Putamen (tissue), 1 donor: ENCODE results near the gene ACAP3.

Experiments used
- DNase-seq: peaks from one replicate; pipeline ENCODE4 v3.0.0-alpha.2; 2016; ENCODE audit warnings: low spot score

Gene ACAP3

DNA sequence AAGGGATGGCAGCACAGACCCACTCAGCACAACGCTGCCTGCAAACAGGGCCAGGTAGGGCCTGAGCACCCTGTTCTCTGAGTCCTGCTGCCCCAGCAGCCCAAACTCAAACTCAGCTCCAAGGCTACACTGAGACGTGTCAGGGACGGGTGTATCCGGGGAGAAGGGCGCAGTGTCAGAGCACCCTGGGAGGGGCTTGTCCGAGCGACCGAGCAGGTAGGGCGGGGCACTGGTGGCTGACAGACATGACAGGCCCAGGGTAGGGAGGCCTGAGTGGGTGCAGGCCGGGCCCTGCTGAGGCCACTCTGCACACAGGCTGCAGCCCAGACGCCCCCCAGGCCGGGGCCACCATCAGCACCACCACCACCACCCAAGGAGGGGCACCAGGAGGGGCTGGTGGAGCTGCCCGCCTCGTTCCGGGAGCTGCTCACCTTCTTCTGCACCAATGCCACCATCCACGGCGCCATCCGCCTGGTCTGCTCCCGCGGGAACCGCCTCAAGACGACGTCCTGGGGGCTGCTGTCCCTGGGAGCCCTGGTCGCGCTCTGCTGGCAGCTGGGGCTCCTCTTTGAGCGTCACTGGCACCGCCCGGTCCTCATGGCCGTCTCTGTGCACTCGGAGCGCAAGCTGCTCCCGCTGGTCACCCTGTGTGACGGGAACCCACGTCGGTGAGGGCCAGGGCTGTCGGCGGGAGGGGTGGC lies 22.0 kb downstream of the ACAP3 start:
- no peak for DNase-seq

DNA sequence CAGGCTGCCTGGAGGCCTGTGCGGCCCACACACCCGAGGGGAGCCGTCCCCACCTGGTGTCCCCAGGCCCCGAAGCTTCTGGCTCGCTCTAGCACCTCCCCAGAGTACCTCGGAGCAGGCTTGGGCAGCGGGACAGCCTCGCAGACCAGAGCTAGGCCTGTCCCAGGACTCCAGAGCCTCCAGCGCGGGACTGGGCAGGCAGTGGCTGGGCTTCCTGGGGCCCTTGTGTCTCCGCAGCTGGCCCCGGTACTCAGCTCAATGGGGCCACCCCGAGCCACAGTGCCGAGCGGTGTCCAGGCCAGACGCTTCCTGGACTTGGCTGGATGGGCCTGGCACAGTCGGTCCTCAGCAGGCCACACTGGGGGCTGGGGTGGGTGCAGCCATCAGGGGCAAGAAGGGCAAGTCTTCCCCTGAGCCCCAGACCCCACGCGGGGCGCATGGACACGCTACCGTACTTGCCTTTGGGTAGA lies 22.6 kb downstream of the ACAP3 start:
- no peak for DNase-seq

DNA sequence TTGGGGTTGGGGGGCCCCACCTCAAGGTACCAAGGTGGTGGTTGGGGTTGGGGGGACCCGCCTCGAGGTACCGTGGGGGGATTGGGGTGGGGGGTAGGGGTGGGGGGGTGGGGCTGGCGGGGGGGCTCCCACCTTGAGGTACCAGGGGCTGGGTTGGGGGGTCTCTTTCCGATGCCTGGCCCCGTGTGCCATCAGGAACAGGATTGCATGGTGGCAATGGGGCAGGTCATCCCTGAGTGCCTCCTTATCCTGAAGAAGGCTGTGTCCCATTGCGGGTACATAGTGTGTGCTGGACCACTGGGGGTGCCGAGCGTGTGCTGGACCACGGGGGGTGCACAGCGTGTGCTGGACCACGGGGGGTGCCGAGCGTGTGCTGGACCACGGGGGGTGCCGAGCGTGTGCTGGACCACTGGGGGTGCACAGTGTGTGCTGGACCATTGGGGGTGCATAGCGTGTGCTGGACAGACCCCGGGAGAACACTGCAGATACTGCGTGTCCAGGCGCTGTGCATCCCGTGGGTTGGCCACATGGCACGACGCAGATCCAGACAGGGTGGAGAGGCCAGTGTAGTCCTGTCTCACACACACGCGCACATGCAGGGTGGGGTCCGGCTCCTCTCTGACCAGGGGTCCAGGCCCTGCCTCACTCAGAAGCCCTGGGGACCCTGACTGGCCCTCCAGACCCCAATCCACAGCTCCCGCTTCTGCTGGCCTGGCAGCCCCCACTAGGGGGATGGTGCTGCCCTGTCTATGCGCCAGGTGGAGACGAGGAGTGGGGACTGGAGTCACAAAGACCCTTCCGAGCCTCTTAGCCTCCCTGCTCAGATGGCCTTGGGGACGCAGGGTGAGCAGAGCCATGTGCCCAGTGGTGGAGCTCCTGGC lies 23.3 kb downstream of the ACAP3 start:
- DNase-seq, result no peak

DNA sequence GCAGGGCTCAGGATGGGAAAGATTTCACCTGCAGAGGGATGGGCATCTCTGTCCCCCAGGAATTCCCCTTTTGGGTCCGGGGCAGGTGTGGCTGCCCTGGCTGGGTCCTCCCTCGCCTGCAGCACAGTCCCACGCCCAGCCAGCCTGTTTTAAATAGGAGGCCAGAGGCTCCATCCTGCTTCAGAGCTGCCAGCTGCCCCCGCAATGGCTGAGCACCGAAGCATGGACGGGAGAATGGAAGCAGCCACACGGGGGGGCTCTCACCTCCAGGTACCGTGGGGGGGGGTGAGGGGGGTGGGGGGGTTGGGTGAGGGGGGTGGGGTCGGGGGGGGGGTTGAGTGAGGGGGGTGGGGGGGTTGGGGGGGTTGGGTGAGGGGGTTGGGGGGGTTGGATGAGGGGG lies 23.9 kb downstream of the ACAP3 start:
- no peak for DNase-seq

DNA sequence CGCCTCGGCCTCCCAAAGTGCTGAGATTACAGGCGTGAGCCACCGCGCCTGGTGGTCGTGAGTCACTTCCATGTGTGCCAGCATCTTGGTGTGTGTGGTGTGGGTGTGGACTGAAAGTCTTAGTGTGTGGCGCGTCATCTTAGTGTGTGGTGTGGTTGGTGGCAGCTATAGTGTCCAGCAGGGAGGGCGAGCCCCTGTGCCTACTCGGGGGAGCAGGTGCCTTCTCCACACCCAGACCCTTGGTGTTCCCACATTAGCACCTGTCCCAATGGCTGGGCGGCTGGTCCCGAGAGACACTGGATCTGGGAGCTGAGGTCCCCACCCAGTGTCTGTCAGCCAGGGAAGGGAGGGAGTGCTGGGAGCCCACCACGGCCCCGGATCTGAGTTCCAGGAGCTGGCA lies 24.7 kb downstream of the ACAP3 start:
- DNase-seq, result no peak

DNA sequence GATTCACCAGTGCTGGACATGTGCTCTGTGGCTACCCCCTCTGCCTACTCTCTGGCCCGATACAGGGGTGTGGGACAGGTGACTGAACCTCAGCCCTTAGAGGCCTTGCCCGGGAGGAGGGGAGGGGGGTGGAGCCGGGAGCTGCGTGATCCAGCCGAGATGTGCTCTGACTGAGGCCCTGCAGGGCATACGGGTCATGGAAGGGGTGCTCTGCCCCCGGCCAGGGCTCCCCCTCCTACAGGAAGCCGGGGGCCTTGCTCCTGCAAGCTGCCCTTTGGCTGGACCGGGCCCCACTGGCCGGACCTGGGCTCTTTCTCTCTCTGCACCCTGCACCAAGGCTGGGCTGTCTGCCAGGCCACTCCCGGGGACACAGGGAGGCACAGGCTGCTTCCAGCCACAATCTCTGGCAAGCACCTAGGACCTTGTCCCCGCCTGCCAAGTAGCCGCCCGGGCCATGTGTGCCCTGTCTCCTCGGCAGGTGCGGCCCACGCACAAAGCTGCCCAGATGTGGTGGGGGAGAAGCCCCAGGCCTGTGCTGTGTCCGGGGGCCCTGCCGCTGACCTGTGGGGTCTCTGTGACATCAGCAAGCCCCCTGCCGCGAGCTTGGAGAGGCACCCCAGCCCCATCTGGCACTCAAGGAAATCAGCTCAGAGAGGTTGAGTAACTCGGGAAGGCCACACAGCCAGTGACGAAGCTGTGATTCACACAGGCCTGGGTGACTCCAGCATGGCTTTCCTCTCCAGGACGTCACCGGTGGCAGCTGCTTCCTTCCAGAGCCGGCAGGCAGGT lies 26.0 kb downstream of the ACAP3 start:
- DNase-seq, result no peak

DNA sequence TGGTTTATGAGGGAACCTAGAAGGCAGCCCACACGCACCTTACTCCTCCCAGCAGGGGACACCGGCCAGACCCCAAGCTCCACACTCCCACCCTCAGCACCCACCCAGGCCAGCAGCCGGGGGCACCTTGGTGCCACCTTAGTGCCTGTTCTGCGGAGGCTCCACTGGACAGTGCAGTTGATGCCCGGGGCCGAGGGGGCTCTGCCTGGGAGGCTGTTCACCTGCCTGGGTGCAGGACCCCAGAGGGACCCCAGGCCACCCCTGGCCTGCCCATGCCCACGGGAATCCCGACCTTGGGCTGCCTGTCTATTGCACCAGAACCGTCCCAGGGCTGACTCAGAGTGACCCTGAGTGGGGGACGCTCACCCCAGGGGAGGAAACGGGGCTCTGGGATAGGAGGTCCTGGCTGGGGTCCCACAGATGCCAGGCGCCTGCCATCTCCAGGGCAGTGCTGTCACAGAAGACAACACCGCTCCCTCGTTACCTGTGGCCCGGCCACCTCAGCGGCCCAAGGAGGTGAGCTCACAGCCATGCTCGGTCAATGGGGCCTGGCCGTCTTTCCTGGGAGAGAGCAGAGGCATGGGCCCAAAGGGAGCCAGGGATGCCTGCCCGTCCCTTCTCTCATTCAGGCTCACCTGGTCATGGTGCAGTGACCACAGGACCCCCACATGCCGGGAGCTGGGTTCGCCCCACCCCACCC lies 26.8 kb downstream of the ACAP3 start:
- DNase-seq, result no peak

DNA sequence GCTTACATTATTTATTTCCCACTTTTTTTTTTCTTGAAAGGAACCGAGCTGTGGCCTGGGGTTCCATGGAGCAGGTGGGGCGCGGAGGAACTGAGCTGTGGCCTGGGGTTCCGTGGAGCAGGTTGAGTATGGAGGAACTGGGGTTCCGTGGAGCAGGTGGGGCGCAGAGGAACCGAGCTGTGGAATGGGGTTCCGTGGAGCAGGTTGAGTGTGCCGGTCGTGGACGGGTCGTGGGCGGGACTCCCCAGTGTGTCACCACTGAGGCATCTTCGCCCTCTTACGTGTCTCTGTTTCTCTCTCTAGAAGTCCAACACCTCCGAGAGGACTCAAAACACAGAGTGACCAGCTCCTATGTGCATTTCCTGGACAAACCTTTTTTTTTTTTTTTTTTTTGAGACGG lies 28.7 kb downstream of the ACAP3 start:
- no peak for DNase-seq

DNA sequence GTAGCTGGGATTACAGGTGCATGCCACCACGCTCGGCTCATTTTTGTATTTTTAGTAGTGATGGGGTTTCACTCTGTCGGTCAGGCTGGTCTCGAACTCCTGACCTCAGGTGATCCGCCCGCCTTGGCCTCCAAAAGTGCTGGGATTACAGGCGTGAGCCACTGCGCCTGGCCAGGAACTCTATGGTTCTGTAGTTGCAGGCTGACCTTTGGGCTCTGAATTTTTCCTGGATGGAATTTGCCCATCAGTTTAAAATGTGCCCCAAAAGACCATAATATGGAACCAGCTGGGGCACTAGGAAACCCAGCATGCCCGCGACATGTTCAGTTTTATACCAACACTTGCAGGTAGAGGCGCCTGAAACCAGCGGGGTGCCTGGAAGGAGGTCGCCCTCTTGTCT lies 29.1 kb downstream of the ACAP3 start:
- DNase-seq, result no peak

DNA sequence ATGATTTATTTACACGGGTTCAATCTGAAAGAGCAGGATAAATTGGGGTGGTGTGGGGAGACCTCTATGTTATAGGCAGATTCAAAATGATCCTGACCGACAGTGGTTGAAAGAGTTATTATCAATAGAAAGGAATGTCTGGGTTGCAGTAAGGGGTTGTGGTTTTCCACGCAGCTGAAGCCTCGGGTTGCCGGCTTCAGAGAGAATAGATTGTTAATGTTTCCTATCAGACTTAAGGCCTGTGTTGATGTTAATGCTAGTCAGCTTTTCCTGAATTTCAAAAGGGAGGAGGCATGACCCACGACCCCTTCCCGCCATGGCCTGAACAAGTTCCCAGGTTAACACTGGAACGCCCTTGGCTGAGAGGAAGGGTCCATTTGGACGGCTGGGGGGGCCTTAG lies 31.9 kb downstream of the ACAP3 start:
- DNase-seq, result no peak

DNA sequence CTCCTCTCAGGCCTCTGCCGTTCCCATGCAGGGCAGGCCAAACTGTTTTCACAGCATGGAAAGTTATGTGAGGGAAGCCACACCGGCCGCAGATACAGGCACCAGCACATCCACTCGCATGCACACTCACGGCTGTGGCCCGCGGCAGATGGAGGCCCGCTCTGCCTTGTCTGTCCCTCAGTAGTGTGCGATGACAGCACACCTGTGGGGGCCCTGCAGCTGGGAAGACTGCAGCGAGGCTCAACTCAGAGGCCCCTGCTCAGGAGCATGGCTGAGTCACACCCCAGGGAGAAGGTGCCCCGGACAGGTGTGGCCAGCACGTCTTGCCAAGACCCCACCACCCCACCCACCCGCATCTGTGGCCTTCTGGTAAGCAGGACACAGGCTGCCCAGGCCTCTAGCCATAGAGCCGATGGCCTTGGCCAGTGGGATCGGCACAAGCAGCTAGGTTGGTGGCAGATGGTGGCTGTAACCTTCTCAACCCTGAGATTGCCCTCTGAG lies 32.7 kb downstream of the ACAP3 start:
- no peak for DNase-seq

DNA sequence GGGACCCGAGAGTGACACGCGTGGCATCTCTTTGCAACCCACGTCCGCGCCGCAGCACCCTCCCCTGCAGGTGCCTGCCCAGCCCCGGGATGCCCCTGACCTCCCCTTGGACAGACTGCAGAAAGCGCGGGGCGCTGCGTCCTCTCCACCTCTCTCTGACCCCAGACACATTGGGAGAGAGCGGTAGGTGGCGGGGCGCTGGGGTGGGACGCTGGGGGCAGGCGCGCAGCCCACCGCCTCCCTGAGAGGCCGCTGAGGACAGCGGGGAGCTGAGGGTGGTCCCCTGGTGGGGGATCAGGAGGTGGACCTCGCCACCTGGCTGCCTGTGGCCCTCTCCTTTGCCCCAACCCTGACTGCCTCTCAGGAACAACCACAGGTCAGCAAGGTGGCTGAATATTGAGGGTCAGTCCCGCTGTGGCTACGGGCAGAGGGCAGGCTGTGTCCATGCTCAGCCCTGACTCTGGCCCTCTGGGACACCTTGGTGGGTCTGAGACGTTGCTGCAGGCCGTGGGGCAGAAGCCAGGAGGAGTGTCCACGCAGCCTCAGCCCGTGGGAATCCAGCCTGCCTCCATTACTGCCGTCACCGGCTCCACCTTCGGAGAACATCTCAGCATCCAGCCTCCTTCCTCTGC lies 33.3 kb downstream of the ACAP3 start:
- DNase-seq, result no peak

DNA sequence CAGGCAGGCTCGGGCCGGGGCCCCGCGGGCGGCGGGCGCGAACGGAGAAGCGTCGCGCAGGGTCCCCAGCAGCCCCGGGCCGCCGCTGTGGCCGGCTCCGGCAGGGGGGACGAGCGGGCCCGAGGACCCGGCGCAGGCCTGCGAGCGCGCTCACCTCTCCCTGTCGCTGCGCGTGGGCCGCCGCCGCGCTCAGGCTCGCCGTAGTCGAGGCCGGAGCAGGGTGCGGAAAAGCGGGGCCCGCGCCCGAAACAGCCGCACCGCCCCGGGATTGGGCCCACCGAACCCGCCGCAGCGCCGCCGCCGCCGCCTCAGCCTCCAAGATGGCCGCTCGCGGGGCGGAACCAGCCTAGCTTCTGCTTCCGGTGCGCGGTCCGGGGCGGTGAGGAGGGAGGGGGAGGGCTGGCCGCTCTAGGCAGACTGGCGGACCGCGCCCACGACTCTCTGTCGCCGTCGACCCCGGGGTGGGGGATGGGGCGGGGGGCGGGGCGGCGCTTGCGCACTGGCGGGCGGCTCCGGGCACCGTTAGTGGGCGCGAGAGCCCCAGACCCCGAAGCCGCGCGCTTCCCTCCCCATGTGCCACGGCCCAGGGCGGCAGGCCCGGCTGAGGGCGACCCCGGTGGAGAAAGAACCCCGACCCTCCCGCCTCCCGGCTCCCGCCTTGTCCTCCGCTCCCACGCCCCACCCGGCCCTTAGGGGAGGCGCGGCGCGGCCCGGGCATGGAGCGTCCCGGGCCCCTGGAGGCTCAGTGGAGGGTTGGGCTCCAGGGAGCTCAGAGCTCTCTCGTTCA lies 34.0 kb downstream of the ACAP3 start, which contains the start of gene UBE2J2:
Gene UBE2J2 (minus strand): TSS at position 343 of the 787 bp plus-strand sequence. CDS start 5,862 bp downstream, outside the sequence.
- DNase-seq, result peak; percentile 92

DNA sequence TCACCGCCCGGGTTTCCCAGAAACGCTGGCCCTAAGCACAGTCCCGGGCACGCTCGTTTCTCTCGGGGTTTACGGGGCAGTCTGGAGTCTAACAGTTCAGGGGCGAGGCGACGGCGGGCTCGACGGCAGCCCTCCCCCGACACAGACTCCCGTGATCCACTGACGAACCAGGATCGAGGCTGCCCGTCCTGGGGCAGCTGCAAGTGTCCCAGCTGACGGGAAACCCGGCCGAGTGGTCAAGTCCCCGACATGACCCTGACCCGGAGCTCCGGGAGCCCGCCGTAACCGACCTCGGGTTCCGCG lies 34.6 kb downstream of the ACAP3 start:
- no peak for DNase-seq

DNA sequence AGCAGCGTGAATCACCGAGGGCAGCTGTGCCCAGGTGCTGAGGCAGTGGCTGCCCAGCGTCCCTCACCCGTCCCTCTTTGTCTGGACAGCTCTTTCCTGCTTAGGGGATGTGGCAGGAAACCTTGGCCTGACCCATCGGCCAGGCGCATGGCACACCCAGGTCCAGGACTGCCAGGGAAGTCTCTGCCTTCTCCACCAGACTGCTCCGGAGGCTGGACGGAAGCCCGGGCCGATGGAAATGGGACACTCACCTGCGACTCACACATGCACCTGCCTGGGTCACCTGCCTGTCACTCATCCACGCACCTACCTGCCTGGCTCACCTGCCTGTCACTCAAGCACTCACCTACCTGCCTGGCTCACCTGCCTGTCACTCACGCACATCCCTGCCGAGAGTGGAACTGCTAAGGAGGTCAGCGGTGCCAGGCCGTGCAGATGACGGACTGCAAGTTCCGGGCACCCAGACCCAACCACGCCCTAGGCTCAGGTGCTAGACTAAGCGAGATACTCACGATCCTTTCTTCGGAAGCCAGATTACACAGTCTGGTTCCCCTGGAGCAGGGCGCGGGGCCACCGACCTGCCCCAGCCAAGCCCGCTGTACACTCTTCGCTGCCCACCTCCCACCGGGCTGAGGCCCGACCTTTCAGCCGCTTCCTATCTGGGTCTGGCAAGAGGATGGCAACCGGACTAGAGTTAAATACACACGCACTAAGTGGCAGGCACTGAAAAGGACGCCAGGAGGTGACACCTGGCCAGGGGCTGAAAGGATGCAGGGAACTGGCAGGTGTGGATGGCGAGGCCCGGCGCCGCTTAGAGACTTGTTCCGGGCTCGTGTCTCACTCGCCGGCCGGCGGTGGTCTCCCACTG lies 35.2 kb downstream of the ACAP3 start:
- no peak for DNase-seq

DNA sequence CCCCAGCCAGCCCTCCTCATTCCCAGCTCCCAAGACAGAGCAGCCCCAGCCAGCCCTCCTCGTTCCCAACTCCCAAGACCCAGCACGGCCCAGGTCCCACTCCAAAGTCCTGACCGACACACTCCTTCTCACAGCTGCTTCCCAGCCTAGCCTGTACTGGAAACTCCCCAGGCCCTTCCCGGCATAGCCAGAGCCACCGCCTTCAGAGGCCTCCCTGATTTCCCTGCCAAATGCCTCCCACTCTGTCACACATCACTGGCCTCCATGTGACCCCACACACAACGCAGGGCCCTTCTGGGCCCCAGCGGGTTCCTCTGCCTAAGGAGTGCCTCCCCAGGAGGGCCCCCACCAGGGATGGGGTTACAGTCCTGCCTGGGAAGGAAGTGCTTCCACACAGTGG lies 36.9 kb downstream of the ACAP3 start:
- no peak for DNase-seq

DNA sequence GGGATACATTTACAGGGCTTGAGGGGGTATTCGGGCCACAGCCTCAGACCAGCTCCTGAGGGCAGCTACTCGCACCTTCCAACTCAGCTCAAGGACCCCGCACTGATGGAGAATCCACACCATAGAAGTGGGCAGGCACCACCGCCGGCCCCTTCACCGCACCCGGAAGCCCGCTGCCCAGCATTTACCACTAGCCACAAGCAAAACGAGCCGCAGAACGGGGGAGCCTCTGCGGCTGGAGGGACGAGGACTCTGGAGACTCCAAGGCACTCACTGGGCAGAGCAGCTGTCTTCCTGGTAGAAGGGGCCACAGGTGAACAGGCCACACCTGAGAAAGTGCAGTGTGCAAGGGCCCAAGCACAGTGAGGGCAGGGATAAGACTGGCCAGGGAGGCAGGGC lies 39.4 kb downstream of the ACAP3 start:
- no peak for DNase-seq

DNA sequence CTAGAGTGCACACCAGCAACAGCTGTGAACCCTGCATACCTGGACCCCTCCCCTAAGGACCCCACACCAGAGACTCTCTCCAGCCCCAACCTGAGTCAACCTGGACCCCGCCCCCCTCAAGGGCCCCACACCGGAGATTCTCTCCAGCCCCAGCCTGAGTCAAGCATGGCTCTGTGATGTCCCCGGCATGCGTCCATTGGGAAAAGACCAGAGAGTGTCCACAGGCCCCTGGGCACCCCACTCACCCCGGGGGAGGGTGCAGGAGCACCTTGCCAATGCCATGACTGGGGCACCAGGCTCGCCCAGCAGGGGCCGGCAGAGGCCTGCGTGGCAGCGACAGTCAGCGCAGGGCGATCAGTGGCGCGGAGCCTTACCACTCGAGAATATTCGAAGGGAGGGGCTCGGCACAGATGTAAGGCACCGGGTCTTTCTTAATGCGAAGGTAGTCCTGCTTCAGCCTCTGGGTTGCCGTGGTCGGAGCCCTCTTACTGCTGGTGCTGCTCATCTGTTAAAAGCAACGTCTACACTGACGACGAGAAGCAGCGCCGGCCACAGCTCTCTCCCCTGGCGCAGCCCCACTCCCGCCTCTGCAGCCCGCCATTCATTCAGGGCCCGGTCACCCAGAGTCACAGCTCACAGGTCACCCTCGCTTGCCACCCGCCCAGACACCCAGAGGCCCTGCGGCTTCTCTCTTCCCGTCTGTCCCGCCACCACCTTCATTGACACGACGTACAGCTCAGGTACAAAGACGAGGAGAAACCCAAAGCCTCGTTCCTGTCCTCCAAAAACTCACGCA lies 40.0 kb downstream of the ACAP3 start:
- DNase-seq, result no peak

DNA sequence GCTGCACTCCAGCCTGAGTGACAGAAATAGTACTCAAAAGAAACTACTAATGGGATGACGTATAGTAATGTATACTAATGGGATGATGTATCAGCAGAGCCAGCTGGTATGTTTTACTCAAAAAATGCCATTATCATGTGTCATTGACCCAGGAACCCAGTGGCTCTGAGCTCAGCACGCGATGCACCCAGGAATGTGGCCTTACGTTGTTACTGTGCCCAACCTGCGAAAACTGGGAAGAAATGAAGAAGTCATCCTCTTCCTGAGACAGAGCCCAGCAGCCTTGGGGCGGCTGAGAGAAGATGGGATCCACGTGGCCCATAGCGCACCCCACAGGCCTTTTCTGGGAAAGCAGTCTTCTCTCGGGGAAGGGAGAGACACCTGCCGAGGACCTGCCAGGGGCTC lies 42.9 kb downstream of the ACAP3 start:
- DNase-seq, result no peak
